T1000 (cell line): ENCODE results near the gene GPR87.

Experiments used
- DNase-seq: peaks from one replicate; lab custom pipeline; 2025; ENCODE audit warnings: mixed read lengths; lab: John Stamatoyannopoulos, UW

The GPR87 gene

GRCh38 chr3:151315846-151316245 lies 774 bp downstream of the GPR87 start:
- DNase-seq, result no peak

DNA sequence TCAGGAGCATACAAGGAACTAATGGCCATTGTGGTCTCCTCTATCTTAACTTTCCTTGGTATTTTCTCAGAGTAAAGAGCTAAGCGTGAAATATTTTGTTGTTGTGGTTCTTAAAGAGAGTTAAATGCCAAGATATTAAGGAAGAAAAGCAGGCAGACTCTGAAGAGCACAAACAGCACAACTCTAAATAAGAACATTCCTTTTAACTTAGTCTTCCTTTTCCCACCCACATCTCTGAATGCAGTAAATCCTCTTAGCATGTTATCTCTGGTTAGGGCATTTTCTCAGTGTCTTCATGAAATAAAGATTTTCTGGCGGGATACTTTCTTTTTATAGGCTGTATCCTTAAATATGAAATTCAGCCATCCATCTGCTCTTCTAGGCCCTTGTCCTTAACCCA lies 1.5 kb downstream of the GPR87 start:
- no peak for DNase-seq

GRCh38 chr3:151314593-151314992 lies 2.0 kb downstream of the GPR87 start:
- no peak for DNase-seq

DNA sequence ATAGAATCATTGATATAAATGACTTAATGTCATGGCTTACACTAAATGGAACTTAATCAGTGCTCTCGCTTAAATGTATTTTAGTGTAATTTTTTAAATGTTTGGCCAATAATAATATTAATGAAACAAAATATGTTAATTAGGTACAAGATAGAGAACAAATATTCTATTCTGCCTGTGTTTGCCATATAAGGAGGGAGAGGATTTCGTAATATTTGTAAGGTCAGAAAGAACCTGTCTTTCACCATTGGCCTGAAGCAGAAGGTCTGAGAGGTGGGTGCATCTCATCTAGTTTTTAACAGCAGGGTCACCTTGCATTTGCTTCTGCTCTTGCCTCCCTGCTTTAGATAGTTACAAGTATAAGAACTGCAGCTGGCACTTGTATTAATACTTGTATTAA lies 2.5 kb downstream of the GPR87 start:
- no peak for DNase-seq

DNA sequence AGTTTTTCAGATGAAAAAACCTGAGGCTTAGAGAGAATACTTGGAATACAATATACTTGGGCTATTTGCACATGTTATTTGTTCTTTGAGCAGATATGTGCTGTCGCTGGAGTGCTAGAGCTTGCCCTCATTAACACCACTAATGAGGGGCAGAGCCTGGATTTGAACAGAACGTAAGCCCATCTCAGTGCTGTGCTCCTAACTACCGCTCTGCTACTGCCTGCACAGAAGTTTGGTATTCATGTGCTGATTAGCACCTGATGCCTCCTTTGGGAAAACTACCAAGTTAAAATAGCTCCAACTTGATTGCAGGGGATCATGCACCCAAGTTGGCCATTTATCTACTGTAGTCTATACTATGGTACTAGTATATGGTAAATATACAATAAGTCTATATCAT lies 3.6 kb downstream of the GPR87 start:
- DNase-seq, result no peak

GRCh38 chr3:151309566-151309965 lies 7.1 kb downstream of the GPR87 start:
- no peak for DNase-seq

DNA sequence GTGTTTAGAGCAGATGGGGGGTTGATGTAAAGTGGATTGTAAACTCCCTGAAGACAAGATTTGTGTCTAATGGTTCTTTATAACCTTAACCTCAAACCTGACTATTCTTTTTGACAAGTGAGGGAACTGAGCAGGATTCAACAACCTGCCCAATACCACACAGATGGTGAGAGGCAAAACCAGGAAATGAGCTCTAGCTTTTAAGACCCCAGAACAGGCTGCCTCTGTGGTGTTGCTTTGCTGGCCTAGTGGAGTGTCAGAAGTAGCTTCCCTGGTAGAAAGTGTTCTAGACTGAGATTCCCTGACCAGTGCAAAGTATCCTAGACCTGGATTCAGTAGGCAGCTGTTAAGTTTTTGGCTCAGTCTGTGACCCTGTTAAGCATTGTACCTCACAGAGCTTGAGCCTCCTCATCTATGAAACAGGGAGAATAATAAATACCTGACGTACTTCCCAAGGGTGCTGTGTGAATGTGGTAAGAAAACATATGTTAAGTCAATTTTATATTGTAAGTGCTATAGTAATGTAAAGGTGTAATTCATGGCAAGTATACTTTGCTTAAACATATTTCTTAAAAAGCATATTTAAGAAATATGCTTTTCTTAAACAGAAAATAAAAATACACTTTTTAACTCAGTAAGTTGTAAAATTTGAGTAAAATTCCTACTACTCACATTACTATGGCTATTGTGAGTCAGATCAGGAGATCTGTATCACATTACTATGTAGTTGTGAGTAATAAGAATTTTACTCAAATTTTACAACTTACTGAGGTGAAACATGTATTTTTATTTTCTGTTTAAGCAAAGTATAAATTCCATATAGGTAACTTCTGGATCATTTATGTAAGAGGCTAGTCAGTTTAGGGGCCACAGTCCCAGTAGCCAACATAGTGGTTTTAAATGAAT lies 8.8 kb downstream of the GPR87 start:
- DNase-seq, result no peak

- DNase-seq, result no peak
Measured at GRCh38 chr3:151307131-151307530, 9.5 kb downstream of the GPR87 start.

DNA sequence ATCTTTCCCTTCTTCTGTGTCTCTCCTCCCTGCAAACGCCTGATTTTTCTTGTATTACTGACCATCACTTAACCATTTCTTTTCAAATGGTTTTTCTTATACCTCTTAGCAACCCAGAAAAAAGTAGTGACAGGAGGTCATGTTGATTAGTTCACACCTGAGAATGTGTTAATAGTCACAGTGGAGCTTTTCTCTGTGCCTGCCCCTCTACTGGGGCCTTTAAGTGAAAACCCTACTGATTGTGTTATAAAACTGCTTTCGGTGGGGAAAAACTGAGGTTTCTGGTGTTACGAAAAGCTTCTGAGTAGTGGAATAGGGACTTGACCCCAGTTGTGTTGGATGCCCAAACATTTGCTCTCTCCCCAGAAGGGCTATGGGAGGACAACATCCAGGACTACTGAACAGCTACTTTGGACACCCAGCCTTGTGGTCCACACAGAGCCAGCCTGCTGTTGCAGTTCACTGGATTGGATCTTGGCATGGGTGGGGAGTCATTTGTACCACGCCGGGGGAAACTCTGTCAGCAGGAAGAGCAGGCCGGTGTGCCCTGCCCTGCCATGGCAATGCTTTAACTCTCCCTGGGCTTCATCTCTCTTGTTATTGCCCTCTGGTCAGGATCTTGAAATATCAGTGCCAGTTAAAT lies 10.3 kb downstream of the GPR87 start:
- no peak for DNase-seq

DNA sequence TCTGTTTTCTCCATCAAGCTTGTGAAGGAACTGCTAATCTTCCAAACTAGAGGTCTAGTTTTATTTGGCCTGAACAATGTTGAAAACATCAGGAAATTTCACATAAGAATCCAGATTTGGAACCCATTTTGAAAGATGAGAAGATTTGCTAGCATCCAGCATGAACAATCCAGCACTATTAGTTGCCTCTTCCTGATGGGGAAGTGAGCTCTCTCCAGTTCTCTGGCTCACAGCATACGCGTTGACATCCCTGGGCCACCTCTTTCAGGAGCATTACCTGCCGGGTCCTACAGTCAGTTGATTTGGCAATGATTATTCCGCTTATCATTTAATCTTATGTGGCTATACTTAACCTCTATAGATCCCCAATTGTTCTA lies 10.9 kb downstream of the GPR87 start:
- no peak for DNase-seq

- peak; percentile 84 for DNase-seq
Measured at GRCh38 chr3:151305060-151305774, 11.4 kb downstream of the GPR87 start.

DNA sequence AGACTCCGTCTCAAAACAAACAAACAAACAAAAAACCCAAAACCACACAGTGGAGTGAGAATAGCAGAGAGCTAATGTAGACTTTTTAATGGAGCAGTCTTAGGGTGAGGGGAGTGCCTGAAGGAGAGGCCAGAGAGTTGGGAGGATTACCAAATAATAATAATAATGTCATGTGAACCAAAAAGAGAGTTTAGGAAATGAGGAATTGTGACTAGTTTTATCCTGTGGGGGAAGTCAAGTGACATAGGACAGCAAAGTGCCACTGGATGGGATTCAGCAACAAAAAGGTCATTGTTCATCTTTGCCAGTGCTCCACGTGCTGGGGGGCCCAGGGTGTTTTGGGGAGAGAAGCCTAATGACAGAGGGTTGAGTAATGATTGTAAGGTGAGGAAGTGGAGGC lies 12.9 kb downstream of the GPR87 start:
- no peak for DNase-seq

- DNase-seq, result no peak
Measured at GRCh38 chr3:151301787-151302186, 14.8 kb downstream of the GPR87 start.

GRCh38 chr3:151300539-151300938 lies 16.1 kb downstream of the GPR87 start:
- DNase-seq, result no peak

DNA sequence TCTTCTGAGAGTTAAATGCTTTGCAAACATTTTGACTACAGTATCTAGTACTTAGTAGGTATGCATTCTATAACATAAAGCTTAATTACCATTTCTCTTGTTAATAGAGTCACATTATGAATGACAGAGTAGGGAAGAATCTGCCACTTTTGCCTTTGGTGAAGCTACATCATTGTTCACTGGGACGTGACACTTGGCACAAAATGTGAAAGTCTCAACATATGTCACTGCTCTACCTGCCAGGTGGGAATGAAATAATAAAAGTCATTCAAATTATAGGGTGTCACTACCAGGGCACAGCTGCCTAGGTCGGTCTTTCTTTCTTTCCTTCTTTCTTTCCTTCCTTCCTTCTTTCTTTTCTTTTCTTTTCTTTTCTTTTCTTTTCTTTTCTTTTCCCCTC lies 17.6 kb downstream of the GPR87 start:
- no peak for DNase-seq

GRCh38 chr3:151297429-151297828 lies 19.2 kb downstream of the GPR87 start:
- no peak for DNase-seq

DNA sequence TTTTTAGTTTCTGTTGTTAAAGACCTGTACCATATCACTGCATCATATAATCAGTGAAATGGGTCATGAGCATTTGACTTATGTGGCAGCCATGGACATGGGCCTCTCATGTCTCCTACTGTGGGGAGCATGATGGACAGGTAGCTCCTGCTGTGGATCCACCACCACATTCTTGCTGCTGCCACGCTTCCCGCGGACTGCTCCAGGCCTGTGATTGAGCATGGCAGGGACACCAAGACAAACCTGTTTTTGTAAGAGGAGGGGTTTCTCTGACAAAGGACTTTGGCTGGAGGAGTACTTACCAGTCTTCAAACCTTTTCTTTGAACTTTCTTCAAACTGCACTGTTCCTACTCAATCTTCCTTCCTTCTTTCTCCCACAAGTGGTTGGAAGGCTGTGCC lies 20.4 kb downstream of the GPR87 start:
- no peak for DNase-seq

GRCh38 chr3:151293127-151293526 lies 23.5 kb downstream of the GPR87 start:
- no peak for DNase-seq

GRCh38 chr3:151290673-151291072 lies 25.9 kb downstream of the GPR87 start:
- no peak for DNase-seq

DNA sequence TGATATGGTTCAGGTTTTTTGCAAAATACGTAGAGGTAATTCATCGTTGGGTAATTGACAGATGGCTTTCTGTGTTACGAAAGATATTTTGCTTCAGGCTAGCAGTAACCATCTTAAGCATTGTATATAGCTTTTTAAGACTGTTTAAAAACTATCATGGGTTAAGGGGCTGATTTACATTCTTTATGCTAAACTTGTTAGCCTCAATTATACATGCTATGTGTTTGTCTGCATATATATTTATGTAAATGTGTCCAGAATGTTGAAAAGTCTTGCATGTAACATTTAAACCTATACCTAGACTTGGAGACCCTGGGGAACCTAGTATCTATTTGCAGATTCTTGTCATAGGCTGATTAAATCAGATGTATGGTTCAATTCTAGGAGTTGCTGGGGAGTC lies 27.2 kb downstream of the GPR87 start:
- DNase-seq, result no peak

DNA sequence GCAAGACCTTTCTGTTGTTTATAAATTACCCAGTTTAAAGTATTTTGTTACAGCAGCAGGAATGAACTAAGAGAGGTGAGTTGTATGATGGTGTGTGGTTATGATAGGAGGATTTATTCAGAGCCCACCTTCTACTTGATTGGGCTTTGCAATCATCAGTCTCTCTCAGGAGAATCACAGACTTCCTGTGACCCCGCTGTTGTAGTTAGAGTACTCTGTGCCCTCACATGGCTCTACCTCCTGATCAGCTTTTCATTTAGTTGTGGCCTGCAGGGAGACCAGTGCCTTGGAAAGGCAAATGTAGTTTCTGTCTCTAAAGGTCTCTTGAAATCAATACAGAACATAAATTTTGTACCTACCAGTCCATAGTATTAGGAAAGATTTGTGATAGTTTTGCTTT lies 30.7 kb downstream of the GPR87 start:
- no peak for DNase-seq

GRCh38 chr3:151283907-151284461 lies 32.6 kb downstream of the GPR87 start:
- DNase-seq, result no peak

DNA sequence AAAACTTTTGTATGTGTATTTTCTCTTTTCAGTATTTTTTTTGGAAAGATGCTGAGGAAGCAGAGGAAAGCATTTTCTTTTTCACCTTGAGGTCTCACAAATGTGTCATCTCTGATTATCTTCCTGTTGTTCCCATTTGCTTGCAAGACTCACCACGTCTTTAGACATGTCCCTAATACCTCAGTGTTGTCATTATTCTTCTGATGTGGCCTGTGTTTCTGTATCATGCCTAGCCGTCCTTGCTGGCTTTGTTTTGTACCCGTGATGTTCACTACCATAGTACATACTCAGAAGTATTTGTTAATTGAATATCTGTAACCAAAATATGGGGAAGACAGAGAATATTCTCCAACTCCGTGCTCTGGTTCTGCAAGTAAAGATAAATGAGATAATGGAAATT lies 33.2 kb downstream of the GPR87 start:
- no peak for DNase-seq
